NCI-H524 (cell line): ENCODE data around the gene CPNE6.
"Not testable (repeated sequence)": the region's sequence is repeated elsewhere in the genome, so short reads cannot be mapped to it uniquely, and the experiment has no call there.

Experiments used
- DNase-seq, 2 experiments: peaks; one replicate each; lab custom pipeline; 2025; lab: John Stamatoyannopoulos, UW

CPNE6 gene

GRCh38 chr14:24071144-24071697 lies at the start of gene CPNE6:
TSS of gene CPNE6 (plus strand) at chr14:24071562. CDS start at chr14:24072937, 1,375 bp downstream.
- DNase-seq, result no peak

- DNase-seq, result not testable (repeated sequence)
Observed at GRCh38 chr14:24024939-24025418, 46.4 kb upstream of the CPNE6 start.

GRCh38 chr14:24029687-24030086 lies 41.7 kb upstream of the CPNE6 start:
- DNase-seq, result not testable (repeated sequence)

GRCh38 chr14:24031331-24031730 lies 40.0 kb upstream of the CPNE6 start:
- DNase-seq, result not testable (repeated sequence)

- no peak for DNase-seq
Observed at GRCh38 chr14:24032727-24033418, 38.5 kb upstream of the CPNE6 start.

GRCh38 chr14:24035769-24036168 lies 35.6 kb upstream of the CPNE6 start:
- not testable (repeated sequence) for DNase-seq

- peak; percentile 86 to 88 for DNase-seq
Observed at GRCh38 chr14:24036169-24036962, 35.0 kb upstream of the CPNE6 start.

- DNase-seq, result not testable (repeated sequence)
Observed at GRCh38 chr14:24036963-24037657, 34.3 kb upstream of the CPNE6 start.

- no peak for DNase-seq
Observed at GRCh38 chr14:24037658-24038037, 33.7 kb upstream of the CPNE6 start.

- DNase-seq, result no peak
Observed at GRCh38 chr14:24038686-24039085, 32.7 kb upstream of the CPNE6 start.

GRCh38 chr14:24040692-24041091 lies 30.7 kb upstream of the CPNE6 start:
- no peak for DNase-seq

GRCh38 chr14:24042746-24043145 lies 28.6 kb upstream of the CPNE6 start:
- peak; percentile 29 to 72 for DNase-seq

- DNase-seq, result not testable (repeated sequence)
Observed at GRCh38 chr14:24049002-24049401, 22.4 kb upstream of the CPNE6 start.

- not testable (repeated sequence) for DNase-seq
Observed at GRCh38 chr14:24050753-24051152, 20.6 kb upstream of the CPNE6 start.

GRCh38 chr14:24051176-24051788 lies 20.1 kb upstream of the CPNE6 start:
- no peak for DNase-seq

GRCh38 chr14:24051789-24052655 lies 19.3 kb upstream of the CPNE6 start, which contains the start of gene CARMIL3:
TSS of gene CARMIL3 (plus strand) at chr14:24052009. CDS start at chr14:24052154, 145 bp downstream.
- peak; percentile 69 to 91 for DNase-seq

GRCh38 chr14:24052656-24053547 lies 18.5 kb upstream of the CPNE6 start:
- DNase-seq, result no peak

- no peak for DNase-seq
Observed at GRCh38 chr14:24053548-24054323, 17.6 kb upstream of the CPNE6 start.

- DNase-seq, result no peak
Observed at GRCh38 chr14:24054324-24054641, 17.1 kb upstream of the CPNE6 start.
